ENCODE measurements around the gene EIF4B.

The EIF4B gene

GRCh38 chr12:53059434-53060063, 53.3 kb downstream of the EIF4B start:
- DNase-seq (ENCODE audit: low spot score) = no peak

- DNase-seq (ENCODE audit: low spot score) = no peak
Observed at GRCh38 chr12:53060064-53060720, 53.9 kb downstream of the EIF4B start.

- no peak for DNase-seq (ENCODE audit: low spot score)
Observed at GRCh38 chr12:53060721-53061276, 54.5 kb downstream of the EIF4B start.

GRCh38 chr12:53061404-53062010, 55.3 kb downstream of the EIF4B start:
- no peak for DNase-seq (ENCODE audit: low spot score)

- DNase-seq (ENCODE audit: low spot score) = no peak
Observed at GRCh38 chr12:53062011-53062961, 56.0 kb downstream of the EIF4B start.

GRCh38 chr12:53062977-53063707, 56.9 kb downstream of the EIF4B start:
- no peak for DNase-seq (ENCODE audit: low spot score)

GRCh38 chr12:53063708-53064612, 57.7 kb downstream of the EIF4B start:
- no peak for DNase-seq (ENCODE audit: low spot score)

- DNase-seq (ENCODE audit: low spot score) = no peak
Observed at GRCh38 chr12:53064613-53065436, 58.6 kb downstream of the EIF4B start.

- DNase-seq (ENCODE audit: low spot score) = no peak
Observed at GRCh38 chr12:53065470-53065869, 59.2 kb downstream of the EIF4B start.

GRCh38 chr12:53065975-53066931, 60.0 kb downstream of the EIF4B start:
- peak; percentile 77 for DNase-seq (ENCODE audit: low spot score)

GRCh38 chr12:53067074-53067992, 61.1 kb downstream of the EIF4B start:
- DNase-seq (ENCODE audit: low spot score) = no peak

- no peak for DNase-seq (ENCODE audit: low spot score)
Observed at GRCh38 chr12:53067993-53068770, 61.9 kb downstream of the EIF4B start.

- DNase-seq (ENCODE audit: low spot score) = no peak
Observed at GRCh38 chr12:53068811-53069585, 62.7 kb downstream of the EIF4B start.

GRCh38 chr12:53069621-53070410, 63.6 kb downstream of the EIF4B start:
- no peak for DNase-seq (ENCODE audit: low spot score)
